IMR-90 (cell line): ENCODE data around the gene LAMC3. TPM values are rescaled to one million over a fixed set of nuclear protein-coding genes. Genes with fewer than 3 reads are reported as not detected.

Source experiments
- ATAC-seq: fragments of 200-7000 bp; cut with Tn5 transposase; 2 replicates; pipeline ENCODE4 v1.9.1; 2020; ENCODE audit warnings: low read depth, mild to moderate bottlenecking, moderate library complexity
- BruUV-seq: library from RNA; stranded (reverse); fragments of 400-500 nt; replicated peaks from 2 replicates; lab custom pipeline; 2021; lab: Mats Ljungman, UMichigan
- CTCF ChIA-PET: fragments of 300-600 bp; formaldehyde crosslinking; extraction: SDS; loops from one replicate; lab custom pipeline; 2021; ENCODE audit warnings: antibody characterized with exemption; lab: Yijun Ruan, JAX
- POLR2A ChIA-PET: fragments of 300-600 bp; sonication (Branson Sonifier 250); formaldehyde crosslinking; loops from one replicate; lab custom pipeline; 2022; ENCODE audit warnings: antibody characterized with exemption; ENCODE audit not compliant: unreplicated experiment; lab: Charles Lee
- DNase-seq: peaks from one replicate; pipeline ENCODE4 v3.0.0; 2013
- H2AFZ ChIP-seq: replicated peaks from 2 replicates; pipeline ENCODE3; 2013; ENCODE audit warnings: low read length, mild to moderate bottlenecking; ENCODE audit not compliant: poor library complexity
- H2AK5ac ChIP-seq: 2 replicates; pipeline ENCODE4 v1.6.1; 2013; ENCODE audit warnings: low read depth, low read length, inconsistent platforms
- H2AK9ac ChIP-seq: replicated peaks from 2 replicates; pipeline ENCODE3; 2013; ENCODE audit warnings: mild to moderate bottlenecking, low read depth, low read length, moderate library complexity; ENCODE audit not compliant: poor library complexity
- H2BK120ac ChIP-seq: 2 replicates; pipeline ENCODE4 v1.6.1; 2013; ENCODE audit warnings: low read depth, low read length, inconsistent platforms
- H2BK15ac ChIP-seq: 3 replicates; pipeline ENCODE4 v1.6.1; 2013; ENCODE audit warnings: low read depth, low read length, inconsistent platforms
- H2BK20ac ChIP-seq: 2 replicates; pipeline ENCODE4 v1.6.1; 2013; ENCODE audit warnings: low read depth, mild to moderate bottlenecking, inconsistent platforms, low read length, moderate library complexity
- H2BK5ac ChIP-seq: 2 replicates; pipeline ENCODE4 v1.6.1; 2013; ENCODE audit warnings: mild to moderate bottlenecking, low read depth, low read length, inconsistent platforms; ENCODE audit not compliant: poor library complexity, severe bottlenecking
- H3K14ac ChIP-seq: replicated peaks from 2 replicates; pipeline ENCODE4 v1.6.1; 2013; ENCODE audit warnings: low read depth, low read length, inconsistent platforms
- H3K18ac ChIP-seq: 2 replicates; pipeline ENCODE4 v1.6.1; 2013; ENCODE audit warnings: low read depth, low read length, control low read depth
- H3K23ac ChIP-seq: 2 replicates; pipeline ENCODE4 v1.6.1; 2013; ENCODE audit warnings: low read depth, low read length, inconsistent platforms
- H3K27ac ChIP-seq: 2 replicates; pipeline ENCODE4 v1.5.1; 2013; ENCODE audit warnings: mild to moderate bottlenecking, control low read depth, low read length; ENCODE audit not compliant: insufficient read depth
- H3K27me3 ChIP-seq: 2 replicates; pipeline ENCODE4 v1.6.1; 2013; ENCODE audit warnings: low read length; ENCODE audit not compliant: control insufficient read depth, insufficient read depth
- H3K36me3 ChIP-seq: 2 replicates; pipeline ENCODE4 v1.6.1; 2013; ENCODE audit warnings: low read length, mixed read lengths; ENCODE audit not compliant: control insufficient read depth, insufficient read depth
- H3K4ac ChIP-seq: 2 replicates; pipeline ENCODE4 v1.6.1; 2013; ENCODE audit warnings: low read depth, low read length, inconsistent platforms
- H3K4me1 ChIP-seq: 2 replicates; pipeline ENCODE4 v1.6.1; 2013; ENCODE audit warnings: low read length, mixed read lengths; ENCODE audit not compliant: control insufficient read depth, insufficient read depth
- H3K4me2 ChIP-seq: 2 replicates; pipeline ENCODE4 v1.6.1; 2013; ENCODE audit warnings: low read depth, mild to moderate bottlenecking, control low read depth, low read length, moderate library complexity
- H3K4me3 ChIP-seq: 2 replicates; pipeline ENCODE4 v1.5.1; 2013; ENCODE audit warnings: low read depth, mild to moderate bottlenecking, control low read depth, low read length, moderate library complexity; ENCODE audit not compliant: insufficient read depth
- H3K56ac ChIP-seq: 2 replicates; pipeline ENCODE4 v1.6.1; 2013; ENCODE audit warnings: low read length, inconsistent platforms; ENCODE audit not compliant: insufficient read depth; ENCODE audit errors: extremely low read depth
- H3K79me1 ChIP-seq, 2 experiments: 2 replicates each; pipeline ENCODE4 v1.6.1; 2013; ENCODE audit warnings: low read length in 2 of 2, inconsistent platforms in 1 of 2, low read depth in 1 of 2
- H3K9ac ChIP-seq: 2 replicates; pipeline ENCODE4 v1.6.1; 2013; ENCODE audit warnings: low read depth, low read length, control low read depth
- H3K9me1 ChIP-seq: 2 replicates; pipeline ENCODE4 v1.6.1; 2013; ENCODE audit warnings: low read length, inconsistent platforms; ENCODE audit not compliant: insufficient read depth
- H3K9me3 ChIP-seq: 2 replicates; pipeline ENCODE4 v1.6.1; 2013; ENCODE audit warnings: low read length; ENCODE audit not compliant: control insufficient read depth, insufficient read depth
- H4K20me1 ChIP-seq: 2 replicates; pipeline ENCODE4 v1.6.1; 2013; ENCODE audit warnings: low read length, inconsistent platforms; ENCODE audit not compliant: insufficient read depth
- H4K5ac ChIP-seq: 2 replicates; pipeline ENCODE4 v1.6.1; 2013; ENCODE audit warnings: mild to moderate bottlenecking, low read depth, low read length, control low read depth
- H4K8ac ChIP-seq, 2 experiments: 2 replicates each; pipeline ENCODE4 v1.6.1; 2013; ENCODE audit warnings: low read depth in 2 of 2, low read length in 2 of 2, control low read depth in 1 of 2, inconsistent platforms in 1 of 2
- H4K91ac ChIP-seq: 2 replicates; pipeline ENCODE4 v1.6.1; 2013; ENCODE audit warnings: low read depth, low read length, inconsistent platforms; ENCODE audit not compliant: insufficient read depth
- BHLHE40 ChIP-seq: fragments of 150-350 bp; IDR thresholded peaks from 2 replicates; pipeline ENCODE4 v1.6.1; 2016; ENCODE audit warnings: mild to moderate bottlenecking, low read depth, low read length
- MXI1 ChIP-seq: IDR thresholded peaks from 2 replicates; pipeline ENCODE4 v1.6.1; 2012; ENCODE audit warnings: low read depth, mild to moderate bottlenecking, low read length, moderate library complexity, borderline replicate concordance
- SMC3 ChIP-seq: fragments of 150-350 bp; IDR thresholded peaks from 2 replicates; pipeline ENCODE4 v1.6.1; 2016; ENCODE audit warnings: low read depth, mild to moderate bottlenecking, antibody characterized with exemption, low read length, moderate library complexity
- WGBS, 2 experiments: methylation state at CpG; one replicate each; pipeline versions ENCODE4 v1.1.5 to v1.1.7; 2013; ENCODE audit warnings: missing lambda C conversion rate in 2 of 2; ENCODE audit not compliant: insufficient read length in 1 of 2; ENCODE audit errors: extremely low coverage in 2 of 2; 5-methylcytosine and 5-hydroxymethylcytosine counted together
- dilution Hi-C: fragments of 300-500 bp; cut with HindIII; formaldehyde crosslinking; loops from one replicate; pipeline ENCODE4 v1.14.3; 2018; ENCODE audit warnings: low sequenced_read_pairs; ENCODE audit not compliant: unreplicated experiment
- in situ Hi-C: fragments of 300-500 bp; cut with MboI; formaldehyde crosslinking; loops from 3 replicates; pipeline ENCODE4 v1.14.3; 2019; ENCODE audit warnings: low sequenced_read_pairs, inconsistent platforms, mixed read lengths
- intact Hi-C: fragments of 100-400 bp; cut with micrococcal nuclease; formaldehyde crosslinking; loops from 2 replicates; pipeline ENCODE4 v1.10.0; 2022
- polyA plus RNA-seq, 3 experiments: library from polyadenylated mRNA; depleted of rRNA; stranded (reverse); fragments of >200 nt; gene quantifications; 2 replicates each; pipeline ENCODE4 v1.2.3, GENCODE V29; 2012; ENCODE audit warnings: low replicate concordance in 1 of 3
- total RNA-seq: library from RNA; depleted of rRNA; stranded (reverse); fragments of >200 nt; gene quantifications from 2 replicates; pipeline ENCODE4 v1.2.3, GENCODE V29; 2012
- TF ChIP-seq, protein P1 (sequence below): conservative IDR thresholded peaks from 2 replicates; pipeline ENCODE4 v1.5.1; 2012; ENCODE audit warnings: mild to moderate bottlenecking, low read depth, low read length, improper control_type of control experiment

Gene LAMC3
- total and polyA plus RNA-seq, 2 of the 4 experiments (the other 2 are of a cell fraction): not detected

DNA sequence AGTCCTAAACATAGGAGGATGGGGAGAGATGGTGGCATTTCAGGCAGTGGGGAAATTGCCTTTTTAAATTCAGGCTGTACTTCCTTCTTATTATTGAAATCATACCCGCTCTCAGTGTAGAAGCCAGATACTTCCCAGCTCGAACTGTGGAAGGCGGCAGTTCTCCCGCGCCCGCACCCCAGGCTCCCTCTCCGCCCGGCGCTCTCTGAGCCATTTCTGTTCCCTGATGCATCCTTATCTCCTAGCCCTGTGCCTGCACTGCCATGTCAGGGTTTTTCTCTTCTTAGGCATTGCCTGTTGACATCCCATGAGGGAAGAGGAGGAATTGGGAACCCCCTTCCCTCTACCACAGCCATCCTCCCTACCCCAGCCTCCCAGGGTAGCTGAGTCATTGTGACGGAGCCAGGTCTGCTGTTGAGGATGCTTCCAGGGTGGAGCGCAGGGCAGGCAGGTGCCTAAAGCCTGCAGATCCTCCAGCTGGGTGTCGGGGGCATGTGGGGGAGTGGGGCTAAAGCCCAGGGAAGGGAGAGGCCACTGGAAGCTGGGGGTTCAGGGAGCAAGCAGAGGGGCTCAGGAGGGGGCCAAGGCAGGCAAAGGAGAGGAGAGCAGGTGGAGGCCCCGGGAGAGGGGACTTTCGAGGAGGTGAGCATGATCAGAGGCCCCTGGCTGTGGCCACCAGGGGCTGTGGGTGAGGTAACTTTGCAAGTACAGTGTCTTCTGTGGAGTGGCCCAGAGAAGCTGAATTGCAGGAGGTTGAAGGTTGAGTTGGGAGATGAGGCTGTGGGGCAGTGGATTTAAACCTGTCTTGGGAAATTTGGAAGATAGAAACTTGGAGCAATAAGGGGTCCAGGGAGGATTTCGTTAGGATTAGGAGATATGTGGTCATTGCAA is 16.2 kb downstream of the LAMC3 start:
- Histone ChIP-seq H3K4me1 (no peaks in the 10 kb centered on the region), H3K18ac (no peak overlapping the region), H3K9ac (no peak overlapping the region), H4K8ac (no peak overlapping the region), H2BK15ac (no peak overlapping the region), H3K4me3 (no peak overlapping the region), H2AFZ (no peak overlapping the region), H4K91ac (no peak overlapping the region), H4K20me1 (no peaks in the 10 kb centered on the region), H3K4ac (no peak overlapping the region), H3K9me3 (peaks cover 5% of the 10 kb centered on the region), H3K27ac (no peak overlapping the region), H2AK5ac (no peak overlapping the region), H3K4me2 (no peak overlapping the region), H3K14ac (no peak overlapping the region), H3K79me1 (no peaks in the 10 kb centered on the region), H3K36me3 (no peaks in the 10 kb centered on the region), H3K56ac (no peak overlapping the region), H3K9me1 (no peaks in the 10 kb centered on the region), H3K23ac (no peak overlapping the region), H2BK120ac (no peak overlapping the region), H4K5ac (no peak overlapping the region), H2BK20ac (no peak overlapping the region), H3K27me3 (peaks cover 56% of the 10 kb centered on the region), H2AK9ac (no peak overlapping the region), H2BK5ac (no peak overlapping the region)
- DNase-seq (no peak), ATAC-seq (no peak)
- BruUV-seq: no TSS peak
- WGBS, 2 experiments: 27% methylated on average over 2 of the region's 15 CpGs; no CpG with 5 or more reads in 1 of the 2 experiments
- ChIA-PET POLR2A (no interaction called here), CTCF (interaction anchor here (1.1 kb wide), 1 partner anchor 324 kb away, joined by 3 read pairs; no protein-coding TSS in a partner anchor)
- intact Hi-C loops: no loop called here
- TF ChIP-seq BHLHE40 (no peak), SMC3 (no peak), MXI1 (no peak)
- TF ChIP-seq, protein P1, sequence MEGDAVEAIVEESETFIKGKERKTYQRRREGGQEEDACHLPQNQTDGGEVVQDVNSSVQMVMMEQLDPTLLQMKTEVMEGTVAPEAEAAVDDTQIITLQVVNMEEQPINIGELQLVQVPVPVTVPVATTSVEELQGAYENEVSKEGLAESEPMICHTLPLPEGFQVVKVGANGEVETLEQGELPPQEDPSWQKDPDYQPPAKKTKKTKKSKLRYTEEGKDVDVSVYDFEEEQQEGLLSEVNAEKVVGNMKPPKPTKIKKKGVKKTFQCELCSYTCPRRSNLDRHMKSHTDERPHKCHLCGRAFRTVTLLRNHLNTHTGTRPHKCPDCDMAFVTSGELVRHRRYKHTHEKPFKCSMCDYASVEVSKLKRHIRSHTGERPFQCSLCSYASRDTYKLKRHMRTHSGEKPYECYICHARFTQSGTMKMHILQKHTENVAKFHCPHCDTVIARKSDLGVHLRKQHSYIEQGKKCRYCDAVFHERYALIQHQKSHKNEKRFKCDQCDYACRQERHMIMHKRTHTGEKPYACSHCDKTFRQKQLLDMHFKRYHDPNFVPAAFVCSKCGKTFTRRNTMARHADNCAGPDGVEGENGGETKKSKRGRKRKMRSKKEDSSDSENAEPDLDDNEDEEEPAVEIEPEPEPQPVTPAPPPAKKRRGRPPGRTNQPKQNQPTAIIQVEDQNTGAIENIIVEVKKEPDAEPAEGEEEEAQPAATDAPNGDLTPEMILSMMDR: no peak
- dilution Hi-C loops: no loop called here
- in situ Hi-C loops: no loop called here
